ENCODE results near the gene CNOT6. TPM values are rescaled to one million over a fixed set of nuclear protein-coding genes. Genes with fewer than 3 reads are reported as not detected.

Gene CNOT6
- total RNA-seq, 1 donor from 2014 or later: 38.5 TPM

- Histone ChIP-seq H3K36me3 (no peaks in the 10 kb centered on the region), H3K27me3 (no peaks in the 10 kb centered on the region), H3K9ac (no peak overlapping the region), H3K4me2 (no peak overlapping the region), H3K9me3 (ENCODE audit: low read depth) (no peaks in the 10 kb centered on the region), H2AFZ (replicated peaks) (no peak overlapping the region), H3F3A (ENCODE audit: low read depth) (no peaks in the 10 kb centered on the region), H3K4me3 (no peak overlapping the region), H4K20me1 (ENCODE audit: low read depth) (no peaks in the 10 kb centered on the region), H3K4me1 (no peaks in the 10 kb centered on the region), H3K79me2 (ENCODE audit: low read depth) (no peaks in the 10 kb centered on the region), H3K27ac (no peak overlapping the region)
- DNase-seq (ENCODE audit: low spot score): peak; percentile 48
- Mint-ChIP-seq H3K27ac (no peak overlapping the region), H3K27me3 (ENCODE audit: insufficient read depth, low read depth) (no peaks in the 10 kb centered on the region), H3K36me3 (no peaks in the 10 kb centered on the region), H3K4me3 (no peak overlapping the region), H3K9me3 (no peaks in the 10 kb centered on the region), H3K4me1 (no peaks in the 10 kb centered on the region)
- peak; percentile 37 for TF ChIP-seq CTCF (IDR thresholded peaks at IDR 0.05)
- TF ChIP-seq EZH2phosphoT487 (IDR thresholded peaks at IDR 0.05): no peak
These were observed 117.1 kb downstream of the CNOT6 start for GRCh38 chr5:180611140-180611850.

- H3K27ac Mint-ChIP-seq: no peak overlapping the region
- H3K4me2 ChIP-seq: no peak overlapping the region
These were observed 118.5 kb downstream of the CNOT6 start for GRCh38 chr5:180612683-180613082.

GRCh38 chr5:180613188-180613813 is 119.1 kb downstream of the CNOT6 start:
- peaks cover 6% of the 10 kb centered on the region for H3K27me3 ChIP-seq
- Mint-ChIP-seq H3K4me1 (peaks cover under 1% of the 10 kb centered on the region), H3K4me3 (no peak overlapping the region)

More at GRCh38 chr5:180612683-180613082, 118.5 kb downstream of the CNOT6 start:
- Histone ChIP-seq H3K9me3 (ENCODE audit: low read depth) (no peaks in the 10 kb centered on the region), H2AFZ (replicated peaks) (no peak overlapping the region), H3K4me3 (no peak overlapping the region), H3K36me3 (no peaks in the 10 kb centered on the region), H3K27me3 (no peaks in the 10 kb centered on the region), H3F3A (ENCODE audit: low read depth) (no peaks in the 10 kb centered on the region), H3K79me2 (ENCODE audit: low read depth) (no peaks in the 10 kb centered on the region), H4K20me1 (ENCODE audit: low read depth) (no peaks in the 10 kb centered on the region), H3K9ac (no peak overlapping the region), H3K4me1 (no peaks in the 10 kb centered on the region), H3K27ac (no peak overlapping the region)
- H3K36me3 Mint-ChIP-seq: no peaks in the 10 kb centered on the region
- no peak for TF ChIP-seq EZH2phosphoT487 (IDR thresholded peaks at IDR 0.05)
- H3K9me3 Mint-ChIP-seq: no peaks in the 10 kb centered on the region
- no peaks in the 10 kb centered on the region for H3K27me3 Mint-ChIP-seq (ENCODE audit: insufficient read depth, low read depth)
- DNase-seq (ENCODE audit: low spot score): no peak
- no peaks in the 10 kb centered on the region for H3K4me1 Mint-ChIP-seq
- no peak overlapping the region for H3K4me3 Mint-ChIP-seq

More at GRCh38 chr5:180613188-180613813, 119.1 kb downstream of the CNOT6 start:
- Mint-ChIP-seq H3K9me3 (no peaks in the 10 kb centered on the region), H3K27ac (no peak overlapping the region), H3K27me3 (ENCODE audit: insufficient read depth, low read depth) (no peaks in the 10 kb centered on the region), H3K36me3 (no peaks in the 10 kb centered on the region)
- H2AFZ ChIP-seq (replicated peaks): no peak overlapping the region
- no peak overlapping the region for H3K9ac ChIP-seq
- TF ChIP-seq CTCF (IDR thresholded peaks at IDR 0.05) (no peak), EZH2phosphoT487 (IDR thresholded peaks at IDR 0.05) (no peak), EZH2 (IDR thresholded peaks at IDR 0.05) (no peak)
- no peaks in the 10 kb centered on the region for H3K9me3 ChIP-seq (ENCODE audit: low read depth)
- H3K4me1 ChIP-seq: no peaks in the 10 kb centered on the region
- no peak overlapping the region for H3K4me2 ChIP-seq
- H3K79me2 ChIP-seq (ENCODE audit: low read depth): no peaks in the 10 kb centered on the region
- H4K20me1 ChIP-seq (ENCODE audit: low read depth): no peaks in the 10 kb centered on the region
- no peak for DNase-seq (ENCODE audit: low spot score)
- no peak overlapping the region for H3K27ac ChIP-seq
- no peaks in the 10 kb centered on the region for H3F3A ChIP-seq (ENCODE audit: low read depth)
- no peaks in the 10 kb centered on the region for H3K36me3 ChIP-seq
- no peak overlapping the region for H3K4me3 ChIP-seq
